Stimulated activated naive CD8-positive, alpha-beta T cell treated with anti-CD3 and anti-CD28 coated beads, Interleukin-15, amount 100 ng/mL, for 72 hours (primary cell): ENCODE data around the gene COL13A1.

Experiments used
- ATAC-seq: fragments of 150-1000 bp; cut with Tn5 transposase; 2 replicates; pipeline ENCODE4 v1.10.0; 2021; ENCODE audit warnings: mild to moderate bottlenecking, moderate library complexity
- DNase-seq, 2 donors: peaks; one replicate each; pipeline ENCODE4 v3.0.0; 2021 to 2022
- H3K27ac Mint-ChIP-seq, 2 donors: one replicate each; pipeline ENCODE4 v1.8.0; 2022; ENCODE audit warnings: mild to moderate bottlenecking in 2 of 2, mixed read lengths in 2 of 2, moderate library complexity in 2 of 2
- H3K27me3 Mint-ChIP-seq: one replicate; pipeline ENCODE4 v1.8.0; 2022; ENCODE audit warnings: mixed read lengths
- H3K4me1 Mint-ChIP-seq: one replicate; pipeline ENCODE4 v1.8.0; 2022; ENCODE audit warnings: mild to moderate bottlenecking, mixed read lengths
- H3K4me3 Mint-ChIP-seq, 2 donors: one replicate each; pipeline ENCODE4 v1.8.0; 2022; ENCODE audit warnings: mild to moderate bottlenecking in 2 of 2, mixed read lengths in 2 of 2, moderate library complexity in 1 of 2
- H3K9me3 Mint-ChIP-seq, 2 donors: one replicate each; pipeline ENCODE4 v1.8.0; 2022; ENCODE audit warnings: mixed read lengths in 2 of 2

The COL13A1 gene

DNA sequence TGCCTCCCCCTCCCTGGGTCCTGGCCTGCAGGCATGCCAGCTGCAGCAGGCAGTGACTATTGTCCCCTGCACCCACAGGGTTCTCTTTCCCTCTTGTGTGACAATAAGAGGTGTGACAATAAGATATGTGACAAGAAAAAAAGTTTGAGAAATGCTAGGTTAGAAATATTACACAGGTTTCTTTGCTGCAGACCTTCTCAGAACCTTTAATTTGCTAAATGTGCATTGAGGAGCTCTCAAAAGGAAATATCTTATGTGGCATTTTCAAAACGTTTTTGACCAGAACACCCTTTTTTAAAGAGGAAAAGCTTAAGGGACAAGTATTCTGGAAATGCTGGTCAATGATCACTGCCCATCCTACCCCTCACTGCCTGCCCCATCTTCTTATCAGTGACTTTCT is 117.5 kb downstream of the COL13A1 start:
- Mint-ChIP-seq H3K9me3 (no peaks in the 10 kb centered on the region), H3K27ac (no peak overlapping the region), H3K4me3 (no peak overlapping the region), H3K27me3 (no peaks in the 10 kb centered on the region), H3K4me1 (no peaks in the 10 kb centered on the region)
- no peak for ATAC-seq
- DNase-seq, result no peak

DNA sequence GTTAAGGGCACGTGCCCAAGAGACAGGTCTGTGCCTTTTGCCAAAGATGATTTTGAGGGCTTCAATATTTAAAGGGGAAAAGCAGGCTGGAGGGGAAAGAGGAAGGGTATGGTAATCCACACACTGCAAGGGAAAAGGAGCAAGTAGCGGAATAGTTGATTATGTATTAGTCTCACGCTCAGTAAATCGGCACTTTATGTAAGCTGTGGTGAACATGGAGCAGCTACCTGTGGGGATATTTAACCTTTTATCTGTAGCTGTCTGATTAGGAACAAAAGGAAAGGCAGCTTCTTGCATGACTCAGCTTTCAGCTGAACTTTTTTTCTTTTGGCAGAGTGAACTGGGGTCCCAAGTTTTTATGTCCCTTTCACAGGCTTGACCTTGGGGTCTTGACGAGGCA is 123.4 kb downstream of the COL13A1 start:
- Mint-ChIP-seq H3K4me3 (no peak overlapping the region), H3K27me3 (peaks cover 10% of the 10 kb centered on the region), H3K9me3 (peaks cover 0 to 5% of the 10 kb centered on the region in 2 donors), H3K27ac (no peak overlapping the region), H3K4me1 (no peaks in the 10 kb centered on the region)
- no peak for ATAC-seq
- no peak for DNase-seq

DNA sequence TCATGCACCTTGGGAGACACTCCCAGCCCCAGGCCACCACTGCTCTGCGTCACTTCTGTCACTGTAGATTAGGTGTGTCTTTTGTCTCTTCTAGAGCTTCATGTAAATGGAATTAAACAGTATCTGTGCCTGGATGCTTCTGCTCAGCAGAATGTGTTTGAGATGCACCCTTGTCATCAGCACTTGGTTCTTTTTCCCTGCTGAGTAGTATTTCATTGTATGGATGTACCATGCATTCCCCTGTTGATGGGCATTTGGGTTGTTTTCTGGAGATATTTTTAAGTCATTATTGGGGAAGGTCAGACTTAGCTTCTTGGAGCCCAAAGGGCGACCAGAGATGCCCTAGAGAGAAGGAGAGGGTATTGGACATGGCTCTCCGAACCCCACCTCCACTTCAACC is 126.6 kb downstream of the COL13A1 start:
- H3K4me3 Mint-ChIP-seq, result no peak overlapping the region

DNA sequence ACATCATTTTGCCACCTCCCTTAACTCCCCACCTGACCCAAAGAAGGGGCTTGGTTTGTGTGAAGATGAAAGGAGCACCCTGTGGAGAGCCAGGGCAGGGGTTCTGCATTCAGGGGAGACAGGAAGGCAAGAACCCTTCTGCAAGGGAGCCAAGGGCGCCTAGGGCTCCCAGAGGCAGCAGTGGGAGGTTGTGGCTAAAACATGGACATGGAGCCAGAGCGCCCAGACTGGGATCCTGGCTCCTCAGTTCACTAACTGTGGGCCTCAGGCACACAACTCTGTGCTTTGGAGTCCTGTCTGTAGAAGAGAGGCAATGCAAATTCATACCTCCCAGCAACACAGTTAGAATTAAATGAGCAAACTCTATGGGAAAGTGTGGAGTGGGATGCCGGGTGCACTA is 127.9 kb downstream of the COL13A1 start:
- Mint-ChIP-seq H3K4me3 (no peak overlapping the region), H3K9me3 (peaks cover 0 to 5% of the 10 kb centered on the region in 2 donors), H3K27ac (no peak overlapping the region), H3K4me1 (no peaks in the 10 kb centered on the region), H3K27me3 (peaks cover 11% of the 10 kb centered on the region)
- no peak for ATAC-seq
- DNase-seq, result no peak

More for the DNA sequence above, 126.6 kb downstream of the COL13A1 start:
- Mint-ChIP-seq H3K27ac (no peak overlapping the region), H3K4me1 (no peaks in the 10 kb centered on the region), H3K9me3 (peaks cover 0 to 5% of the 10 kb centered on the region in 2 donors), H3K27me3 (peaks cover 11% of the 10 kb centered on the region)
- ATAC-seq (no peak), DNase-seq (no peak)

DNA sequence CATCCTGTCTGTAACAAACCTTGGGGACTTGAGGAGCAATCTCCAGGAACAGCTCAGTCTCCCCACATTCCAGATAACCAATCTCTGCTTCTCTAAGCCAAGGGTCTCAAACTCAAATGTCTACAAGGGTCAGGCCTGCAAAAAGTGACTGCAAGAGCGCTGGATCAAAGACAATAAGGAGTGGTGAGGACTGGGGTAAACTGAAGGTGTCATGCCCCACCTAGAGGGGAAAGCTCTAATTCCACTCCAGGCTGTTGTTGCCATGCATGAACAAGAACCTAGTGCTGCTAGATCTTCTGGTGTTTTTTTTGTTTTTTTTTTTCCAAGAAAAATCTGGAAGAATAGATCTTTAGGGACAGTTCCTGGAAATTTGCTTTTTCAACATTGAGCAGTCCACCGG is 133.1 kb downstream of the COL13A1 start:
- Mint-ChIP-seq H3K4me3 (no peak overlapping the region), H3K9me3 (no peaks in the 10 kb centered on the region), H3K4me1 (no peaks in the 10 kb centered on the region), H3K27ac (no peak overlapping the region), H3K27me3 (peaks cover 5% of the 10 kb centered on the region)
- ATAC-seq (no peak), DNase-seq (no peak)

DNA sequence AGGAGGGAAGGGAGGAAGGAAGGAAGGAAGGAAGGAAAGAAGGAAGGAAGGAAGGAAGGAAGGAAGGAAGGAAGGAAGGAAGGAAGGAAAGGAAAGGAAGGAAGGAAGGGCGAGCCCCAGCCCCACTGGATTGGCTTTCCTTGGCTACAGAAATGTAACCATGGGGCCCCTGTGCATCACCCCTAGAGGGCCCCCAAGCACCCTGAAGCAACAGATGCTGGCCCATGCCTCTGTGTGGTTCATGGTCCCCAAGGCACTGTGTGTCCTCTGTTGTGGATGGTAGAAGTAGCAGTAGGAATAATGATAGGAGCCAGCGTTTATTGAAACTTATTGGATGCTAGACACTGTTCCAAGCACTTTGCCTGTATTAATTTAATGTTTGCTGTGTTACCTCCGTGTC is 134.4 kb downstream of the COL13A1 start:
- ATAC-seq, result peak; percentile 35
- Mint-ChIP-seq H3K27ac (no peak overlapping the region), H3K4me3 (no peak overlapping the region), H3K9me3 (peaks cover 0 to 2% of the 10 kb centered on the region in 2 donors), H3K4me1 (no peaks in the 10 kb centered on the region), H3K27me3 (peaks cover 6% of the 10 kb centered on the region)
- no peak for DNase-seq

DNA sequence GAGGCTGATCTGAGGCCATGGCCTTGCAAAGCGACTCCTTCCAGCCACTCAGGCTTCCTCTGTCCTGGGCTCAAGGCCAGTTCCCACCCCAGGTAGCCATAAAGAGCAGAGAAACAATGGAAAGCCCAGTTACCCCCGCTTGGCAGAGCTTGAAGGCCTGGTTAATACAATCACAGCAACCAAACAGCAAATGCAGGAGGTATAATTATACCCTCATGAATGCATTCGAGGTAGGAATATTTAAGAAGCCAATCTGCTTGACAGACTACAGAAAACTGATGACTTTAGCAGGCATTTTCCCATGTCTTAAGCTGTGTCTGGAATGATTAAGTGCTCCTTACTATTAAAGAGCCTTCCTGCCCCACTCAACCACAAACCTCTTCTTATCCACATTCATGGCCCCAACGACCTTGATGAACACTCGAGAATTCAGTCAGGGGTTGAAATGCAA is 136.9 kb downstream of the COL13A1 start:
- Mint-ChIP-seq H3K4me3 (no peak overlapping the region), H3K9me3 (peaks cover 0 to 10% of the 10 kb centered on the region in 2 donors), H3K27me3 (peaks cover 12% of the 10 kb centered on the region), H3K4me1 (no peaks in the 10 kb centered on the region), H3K27ac (no peak overlapping the region)
- no peak for ATAC-seq
- no peak for DNase-seq

DNA sequence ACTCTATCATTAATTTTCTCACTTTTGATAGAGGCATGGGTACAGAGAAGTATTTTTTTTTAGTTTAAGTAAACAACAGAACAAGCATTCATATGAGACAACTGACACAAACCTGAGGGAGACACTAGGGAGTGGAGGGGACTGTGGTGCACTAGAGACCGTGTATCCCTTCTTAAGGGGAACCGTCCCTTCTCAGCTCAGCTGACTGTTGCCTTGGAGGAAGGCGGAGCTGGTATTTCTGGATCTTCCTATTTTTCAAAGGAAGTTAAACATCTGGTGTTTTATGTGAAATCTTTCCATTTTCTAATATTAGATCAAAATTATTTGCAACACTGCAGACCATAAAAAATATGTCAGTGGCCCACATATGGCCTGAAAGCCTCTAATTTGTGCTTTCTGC is 137.4 kb downstream of the COL13A1 start:
- ATAC-seq, result no peak
- DNase-seq, result no peak
- no peaks in the 10 kb centered on the region for H3K4me1 Mint-ChIP-seq
- H3K27me3 Mint-ChIP-seq, result peaks cover 12% of the 10 kb centered on the region
- no peak overlapping the region for H3K4me3 Mint-ChIP-seq
- H3K9me3 Mint-ChIP-seq, result peaks cover 0 to 10% of the 10 kb centered on the region in 2 donors
- H3K27ac Mint-ChIP-seq, result no peak overlapping the region

DNA sequence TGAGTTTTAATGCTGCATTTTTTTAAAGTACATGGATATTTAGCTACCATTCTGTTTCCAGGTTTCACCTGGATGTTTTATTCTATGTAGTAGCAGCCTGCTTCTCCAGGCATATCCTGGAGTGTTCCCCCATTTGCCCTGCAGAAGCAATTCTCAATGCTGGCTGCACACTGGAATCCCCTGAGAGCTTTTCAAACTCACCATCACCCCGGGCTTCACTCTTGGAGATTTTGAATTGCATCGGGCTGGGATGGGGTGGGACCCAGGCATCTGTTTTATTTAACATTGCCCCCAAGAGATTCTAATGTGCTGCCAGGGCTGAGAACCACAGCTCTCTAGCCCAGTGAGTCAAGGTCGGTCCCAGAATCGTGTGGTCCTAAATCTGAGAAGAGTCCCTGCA is 137.8 kb downstream of the COL13A1 start:
- no peak overlapping the region for H3K4me3 Mint-ChIP-seq

DNA sequence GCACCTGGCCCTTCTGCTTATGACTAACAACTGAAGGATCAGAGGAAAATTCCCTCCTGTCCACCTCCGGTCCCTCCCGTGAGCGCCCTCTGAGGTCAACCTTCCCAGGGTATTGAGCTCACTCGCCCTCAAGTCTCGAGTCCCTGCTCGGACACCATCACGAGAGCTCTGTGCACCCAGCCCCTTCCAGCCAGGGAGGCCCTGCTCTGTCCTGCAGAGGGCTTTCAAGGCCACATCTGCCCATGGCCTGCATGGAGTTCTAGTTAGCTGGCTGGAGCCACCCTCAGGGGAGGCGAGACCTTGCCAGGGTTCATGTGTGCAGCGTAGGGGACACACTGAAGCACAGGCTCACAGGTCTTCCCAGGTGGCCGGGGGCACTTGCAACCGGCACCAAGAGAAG is 140.0 kb downstream of the COL13A1 start:
- DNase-seq (no peak), ATAC-seq (no peak)
- H3K4me1 Mint-ChIP-seq, result no peaks in the 10 kb centered on the region
- H3K27ac Mint-ChIP-seq, result no peak overlapping the region
- H3K9me3 Mint-ChIP-seq, result peaks cover 0 to 10% of the 10 kb centered on the region in 2 donors
- H3K4me3 Mint-ChIP-seq, result no peak overlapping the region
- peaks cover 12% of the 10 kb centered on the region for H3K27me3 Mint-ChIP-seq

More for the DNA sequence above, 137.8 kb downstream of the COL13A1 start:
- Mint-ChIP-seq H3K27me3 (peaks cover 12% of the 10 kb centered on the region), H3K27ac (no peak overlapping the region), H3K4me1 (no peaks in the 10 kb centered on the region), H3K9me3 (peaks cover 0 to 10% of the 10 kb centered on the region in 2 donors)
- ATAC-seq (no peak), DNase-seq (no peak)

DNA sequence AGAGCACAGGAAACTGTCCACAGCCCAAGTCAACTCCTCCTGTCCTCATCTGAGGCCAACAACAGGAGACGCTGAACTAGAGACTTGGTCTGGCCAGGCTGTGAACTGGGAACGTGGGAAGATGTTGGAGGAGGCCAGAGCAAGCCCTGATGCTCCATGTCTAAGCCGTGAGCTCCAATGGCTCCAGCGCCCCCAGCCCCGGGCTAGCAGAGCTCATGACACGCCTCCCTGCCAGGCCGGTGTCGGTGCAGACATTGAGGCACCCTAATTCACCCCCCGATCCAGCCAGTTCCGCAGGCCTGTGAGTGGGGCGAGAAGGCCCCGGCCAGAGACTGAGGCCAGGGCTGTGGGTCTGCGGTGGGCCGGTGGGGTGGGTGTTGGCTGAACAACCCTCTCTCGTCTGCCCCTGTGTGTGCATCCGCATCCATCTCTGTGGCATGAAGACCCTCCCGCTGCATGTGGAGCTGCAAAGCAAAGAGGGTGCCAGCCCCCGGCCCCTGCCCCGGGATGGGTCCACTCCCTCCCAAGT is 141.7 kb downstream of the COL13A1 start:
- no peak overlapping the region for H3K27ac Mint-ChIP-seq
- H3K4me1 Mint-ChIP-seq, result no peaks in the 10 kb centered on the region
- peaks cover 12% of the 10 kb centered on the region for H3K27me3 Mint-ChIP-seq

DNA sequence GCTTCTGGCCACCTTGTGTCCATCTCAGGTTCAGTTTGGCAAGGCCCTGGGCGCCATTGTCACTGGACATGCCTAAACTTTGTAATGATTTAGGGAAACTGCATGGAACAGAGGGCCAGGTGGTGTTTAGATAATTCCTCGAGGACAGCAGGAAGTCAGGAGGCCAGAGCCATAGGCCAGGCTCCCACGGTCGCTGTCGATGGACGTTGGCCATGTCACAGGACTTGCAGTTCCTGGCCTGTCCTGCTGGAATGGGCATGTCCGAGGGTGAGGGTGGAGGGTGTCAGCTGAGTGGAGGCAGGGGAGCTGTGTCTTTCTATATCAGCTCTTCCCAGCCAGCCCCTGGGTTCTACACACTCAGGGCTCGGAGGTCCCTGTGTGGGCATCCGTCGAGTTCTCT is 143.1 kb downstream of the COL13A1 start:
- Mint-ChIP-seq H3K27ac (no peak overlapping the region), H3K4me1 (no peaks in the 10 kb centered on the region), H3K4me3 (no peak overlapping the region), H3K27me3 (peaks cover 12% of the 10 kb centered on the region), H3K9me3 (peaks cover 0 to 10% of the 10 kb centered on the region in 2 donors)
- no peak for ATAC-seq
- DNase-seq, result no peak

More for the DNA sequence above, 141.7 kb downstream of the COL13A1 start:
- DNase-seq, result no peak
- Mint-ChIP-seq H3K4me3 (no peak overlapping the region), H3K9me3 (peaks cover 0 to 10% of the 10 kb centered on the region in 2 donors)
- ATAC-seq, result no peak

DNA sequence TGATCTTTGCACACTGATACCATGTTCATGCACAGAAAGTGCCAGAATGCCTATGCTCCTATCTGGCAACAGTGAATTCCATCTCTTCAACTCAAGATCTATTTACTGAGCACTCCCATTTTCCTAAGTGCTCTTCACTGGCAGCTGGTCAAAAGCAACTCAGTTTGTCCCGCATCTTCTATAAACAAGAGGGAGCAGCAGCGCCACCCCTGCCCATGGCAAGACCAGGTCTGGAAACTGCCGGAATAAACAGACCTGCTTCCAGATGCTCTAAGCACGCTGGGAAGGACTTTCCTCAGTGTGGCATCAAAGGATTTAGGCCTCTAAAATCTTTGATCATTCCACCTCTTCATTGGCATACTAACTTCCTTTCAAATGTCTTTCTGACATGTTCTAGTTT is 146.6 kb downstream of the COL13A1 start:
- H3K9me3 Mint-ChIP-seq, result no peaks in the 10 kb centered on the region
- H3K4me1 Mint-ChIP-seq, result no peaks in the 10 kb centered on the region
- no peak overlapping the region for H3K4me3 Mint-ChIP-seq
- DNase-seq, result no peak
- ATAC-seq, result no peak
- no peaks in the 10 kb centered on the region for H3K27me3 Mint-ChIP-seq
- no peak overlapping the region for H3K27ac Mint-ChIP-seq

DNA sequence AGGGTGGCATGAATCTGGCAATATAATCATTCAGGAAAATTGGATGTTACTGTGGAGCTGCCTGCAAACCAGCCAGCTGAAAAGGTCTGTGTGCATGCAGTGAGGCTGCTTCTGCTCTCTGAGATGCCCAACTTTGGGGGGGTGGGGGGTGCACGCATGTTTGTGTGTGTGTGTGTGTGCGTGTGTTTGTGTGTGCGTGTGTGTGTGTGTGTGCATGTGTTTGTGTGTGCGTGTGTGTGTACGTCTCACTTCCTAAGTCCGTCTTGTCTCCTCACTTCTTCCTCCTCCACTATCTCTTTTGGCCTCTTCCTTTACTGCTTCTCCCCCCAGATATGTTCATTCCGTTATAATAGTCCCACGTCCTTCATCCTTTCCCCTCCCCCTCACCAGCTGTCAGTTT is 148.1 kb downstream of the COL13A1 start:
- no peaks in the 10 kb centered on the region for H3K27me3 Mint-ChIP-seq
- no peak overlapping the region for H3K4me3 Mint-ChIP-seq

DNA sequence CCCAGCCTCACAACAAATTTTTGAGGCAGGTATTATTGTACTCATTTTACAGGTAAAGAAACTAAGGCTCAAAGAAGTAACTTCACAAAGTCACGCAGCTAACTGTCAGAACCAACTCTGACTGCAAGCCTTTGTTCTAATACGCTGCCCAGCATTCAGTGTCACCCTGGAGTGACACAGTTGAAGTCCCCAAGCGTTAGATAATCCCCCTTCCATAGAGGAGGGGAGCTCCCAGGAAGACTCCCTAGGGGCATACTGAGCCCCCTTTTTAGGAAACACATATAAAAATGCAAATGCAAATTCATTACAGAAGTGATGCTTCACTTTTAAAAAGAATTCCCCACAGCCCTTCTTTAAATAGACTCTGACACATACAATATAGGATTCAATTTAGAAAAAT is 150.0 kb downstream of the COL13A1 start:
- Mint-ChIP-seq H3K27me3 (peaks cover 9% of the 10 kb centered on the region), H3K4me3 (no peak overlapping the region), H3K9me3 (no peaks in the 10 kb centered on the region), H3K4me1 (no peaks in the 10 kb centered on the region), H3K27ac (no peak overlapping the region)
- ATAC-seq (no peak), DNase-seq (no peak)

More for the DNA sequence above, 148.1 kb downstream of the COL13A1 start:
- H3K27ac Mint-ChIP-seq, result no peak overlapping the region
- H3K4me1 Mint-ChIP-seq, result no peaks in the 10 kb centered on the region
- H3K9me3 Mint-ChIP-seq, result no peaks in the 10 kb centered on the region
- DNase-seq, result no peak
- no peak for ATAC-seq

DNA sequence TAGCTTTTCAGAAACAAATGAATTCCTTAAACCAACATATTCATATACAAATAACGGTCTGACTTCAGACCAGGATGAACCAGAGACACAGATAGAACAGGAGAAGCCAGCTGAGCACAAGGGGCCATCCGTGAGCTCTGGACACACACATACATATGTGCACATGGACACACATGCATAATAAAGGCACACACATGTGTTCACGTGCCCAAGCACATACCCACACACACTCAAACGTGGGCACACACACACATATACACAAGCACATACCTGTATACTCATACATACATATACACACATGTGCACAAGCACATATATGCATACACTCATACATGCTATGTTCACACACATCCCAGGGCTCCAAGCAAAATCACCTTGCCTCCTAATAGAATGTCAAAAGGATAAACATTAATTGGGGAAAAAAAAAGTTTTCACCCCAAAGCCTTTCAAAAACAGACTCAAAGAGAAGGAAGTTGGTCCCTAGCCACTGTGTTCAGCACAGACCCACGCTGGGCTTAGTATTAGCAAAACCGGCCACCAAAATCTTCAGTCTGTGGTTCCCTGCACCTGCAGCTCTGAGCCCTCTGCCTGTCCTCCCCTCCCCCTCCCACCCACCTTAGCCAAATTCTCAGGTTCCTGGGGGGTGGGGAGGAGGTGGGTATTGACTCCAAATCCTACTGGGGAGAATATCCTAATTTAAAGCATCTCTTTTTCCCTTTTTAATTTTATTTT is 150.5 kb downstream of the COL13A1 start:
- no peak for ATAC-seq
- Mint-ChIP-seq H3K9me3 (no peaks in the 10 kb centered on the region), H3K4me3 (no peak overlapping the region), H3K27me3 (peaks cover 9% of the 10 kb centered on the region), H3K27ac (no peak overlapping the region), H3K4me1 (no peaks in the 10 kb centered on the region)
- no peak for DNase-seq
